ENCODE data around the gene KLK4.

KLK4 gene

GRCh38 chr19:50932690-50933083 is 21.5 kb upstream of the KLK4 start:
- no peaks in the 10 kb centered on the region for H3K27me3 ChIP-seq (ENCODE audit: insufficient read depth, poor library complexity, severe bottlenecking)
- no peak overlapping the region for H3K27ac ChIP-seq (replicated peaks)
- no peak for TF ChIP-seq GABPA (IDR thresholded peaks at IDR 0.05; ENCODE audit: low read depth)
- no peak for TF ChIP-seq POLR2AphosphoS5 (IDR thresholded peaks at IDR 0.05; ENCODE audit: low read depth)
- no peak for TF ChIP-seq SPI1 (IDR thresholded peaks at IDR 0.05; ENCODE audit: borderline replicate concordance, low read depth)
- TF ChIP-seq, protein P1, sequence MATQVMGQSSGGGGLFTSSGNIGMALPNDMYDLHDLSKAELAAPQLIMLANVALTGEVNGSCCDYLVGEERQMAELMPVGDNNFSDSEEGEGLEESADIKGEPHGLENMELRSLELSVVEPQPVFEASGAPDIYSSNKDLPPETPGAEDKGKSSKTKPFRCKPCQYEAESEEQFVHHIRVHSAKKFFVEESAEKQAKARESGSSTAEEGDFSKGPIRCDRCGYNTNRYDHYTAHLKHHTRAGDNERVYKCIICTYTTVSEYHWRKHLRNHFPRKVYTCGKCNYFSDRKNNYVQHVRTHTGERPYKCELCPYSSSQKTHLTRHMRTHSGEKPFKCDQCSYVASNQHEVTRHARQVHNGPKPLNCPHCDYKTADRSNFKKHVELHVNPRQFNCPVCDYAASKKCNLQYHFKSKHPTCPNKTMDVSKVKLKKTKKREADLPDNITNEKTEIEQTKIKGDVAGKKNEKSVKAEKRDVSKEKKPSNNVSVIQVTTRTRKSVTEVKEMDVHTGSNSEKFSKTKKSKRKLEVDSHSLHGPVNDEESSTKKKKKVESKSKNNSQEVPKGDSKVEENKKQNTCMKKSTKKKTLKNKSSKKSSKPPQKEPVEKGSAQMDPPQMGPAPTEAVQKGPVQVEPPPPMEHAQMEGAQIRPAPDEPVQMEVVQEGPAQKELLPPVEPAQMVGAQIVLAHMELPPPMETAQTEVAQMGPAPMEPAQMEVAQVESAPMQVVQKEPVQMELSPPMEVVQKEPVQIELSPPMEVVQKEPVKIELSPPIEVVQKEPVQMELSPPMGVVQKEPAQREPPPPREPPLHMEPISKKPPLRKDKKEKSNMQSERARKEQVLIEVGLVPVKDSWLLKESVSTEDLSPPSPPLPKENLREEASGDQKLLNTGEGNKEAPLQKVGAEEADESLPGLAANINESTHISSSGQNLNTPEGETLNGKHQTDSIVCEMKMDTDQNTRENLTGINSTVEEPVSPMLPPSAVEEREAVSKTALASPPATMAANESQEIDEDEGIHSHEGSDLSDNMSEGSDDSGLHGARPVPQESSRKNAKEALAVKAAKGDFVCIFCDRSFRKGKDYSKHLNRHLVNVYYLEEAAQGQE (IDR thresholded peaks at IDR 0.05; ENCODE audit: insufficient replicate concordance, low read depth): no peak
- TF ChIP-seq CTCF (IDR thresholded peaks at IDR 0.05; ENCODE audit: insufficient read depth, low read length): no peak
- DNase-seq (ENCODE audit: low read depth in 1 of 2, low spot score in 1 of 2): no peak
- no peak overlapping the region for H3K4me3 ChIP-seq (replicated peaks; ENCODE audit: insufficient read depth, low read length)

DNA sequence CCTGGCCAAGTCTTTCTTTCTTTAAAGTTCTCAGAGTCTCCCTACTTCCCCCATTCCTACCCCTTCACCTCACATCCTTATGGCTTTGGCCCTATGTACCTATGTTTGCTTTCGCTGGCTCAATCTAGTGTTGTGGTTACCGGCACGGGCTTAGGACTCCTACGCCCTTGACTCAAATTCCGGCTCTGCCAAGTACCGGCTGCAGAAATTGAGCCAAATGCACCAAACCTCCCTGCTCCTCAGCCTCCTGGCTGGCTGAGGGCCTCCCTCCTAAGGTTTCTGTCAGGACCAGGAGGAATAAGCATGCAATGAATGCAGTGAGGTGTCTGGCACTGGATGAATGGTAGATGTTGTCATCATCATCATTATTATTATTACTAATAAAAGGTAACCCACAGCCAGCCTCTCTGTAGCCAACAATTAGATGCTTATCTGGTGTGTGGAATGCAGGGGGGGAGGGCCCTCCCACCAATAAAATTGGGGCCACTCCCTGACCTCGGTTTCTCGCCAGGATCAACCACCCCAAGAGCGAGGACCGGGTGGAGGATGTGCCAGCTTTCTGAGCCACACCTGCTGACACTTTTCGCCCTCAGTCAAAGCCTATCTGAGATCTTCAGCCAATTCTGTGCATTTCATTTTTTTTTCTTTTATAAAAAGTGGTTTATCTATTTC is 21.0 kb upstream of the KLK4 start:
- H3K27ac ChIP-seq (replicated peaks): no peak overlapping the region
- H3K4me3 ChIP-seq (replicated peaks; ENCODE audit: insufficient read depth, low read length): no peak overlapping the region

DNA sequence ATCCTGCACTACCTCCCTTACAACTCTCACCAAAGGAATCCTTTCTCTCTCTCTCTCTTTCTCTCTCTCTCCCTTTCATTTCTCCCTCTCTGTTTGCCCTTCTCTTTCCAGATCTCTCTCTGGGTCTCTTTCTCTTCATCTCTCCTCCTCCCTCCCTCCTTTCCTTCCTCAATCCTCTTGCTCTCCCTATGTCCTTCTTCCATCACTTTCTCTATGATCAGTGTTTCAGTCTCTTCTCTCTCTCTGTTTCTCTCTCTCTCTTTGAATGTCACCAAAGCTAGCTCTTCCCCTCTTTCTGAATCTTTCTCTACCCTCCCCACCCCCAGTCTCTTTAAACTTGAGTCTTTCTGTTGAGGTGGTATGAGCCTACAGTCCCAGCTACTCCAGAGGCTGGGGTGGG is 19.8 kb upstream of the KLK4 start:
- DNase-seq (ENCODE audit: low read depth in 1 of 2, low spot score in 1 of 2): no peak
- H3K4me3 ChIP-seq (replicated peaks; ENCODE audit: insufficient read depth, low read length): no peak overlapping the region
- H3K27ac ChIP-seq (replicated peaks): no peak overlapping the region
- no peaks in the 10 kb centered on the region for H3K27me3 ChIP-seq (ENCODE audit: insufficient read depth, poor library complexity, severe bottlenecking)
- TF ChIP-seq SPI1 (IDR thresholded peaks at IDR 0.05; ENCODE audit: borderline replicate concordance, low read depth): no peak
- TF ChIP-seq, protein P1 (IDR thresholded peaks at IDR 0.05; ENCODE audit: insufficient replicate concordance, low read depth): no peak
- TF ChIP-seq POLR2AphosphoS5 (IDR thresholded peaks at IDR 0.05; ENCODE audit: low read depth): no peak
- TF ChIP-seq CTCF (IDR thresholded peaks at IDR 0.05; ENCODE audit: insufficient read depth, low read length): no peak
- no peak for TF ChIP-seq GABPA (IDR thresholded peaks at IDR 0.05; ENCODE audit: low read depth)

More for the DNA sequence above, 21.0 kb upstream of the KLK4 start:
- no peak for TF ChIP-seq POLR2AphosphoS5 (IDR thresholded peaks at IDR 0.05; ENCODE audit: low read depth)
- TF ChIP-seq, protein P1 (IDR thresholded peaks at IDR 0.05; ENCODE audit: insufficient replicate concordance, low read depth): no peak
- TF ChIP-seq SPI1 (IDR thresholded peaks at IDR 0.05; ENCODE audit: borderline replicate concordance, low read depth): no peak
- TF ChIP-seq CTCF (IDR thresholded peaks at IDR 0.05; ENCODE audit: insufficient read depth, low read length): no peak
- TF ChIP-seq GABPA (IDR thresholded peaks at IDR 0.05; ENCODE audit: low read depth): no peak
- DNase-seq (ENCODE audit: low read depth in 1 of 2, low spot score in 1 of 2): no peak
- no peaks in the 10 kb centered on the region for H3K27me3 ChIP-seq (ENCODE audit: insufficient read depth, poor library complexity, severe bottlenecking)

Measured in HL-60 (cell line).